ENCODE results near the gene COA8. TPM values are rescaled to one million over a fixed set of nuclear protein-coding genes. Genes with fewer than 3 reads are reported as not detected.
A peak's percentile ranks its signal among the peaks of the same experiment; 100 is the strongest.

Gene COA8
- total and polyA plus RNA-seq, 2 of the 13 experiments (the other 11 are each of a cell fraction or from before 2014, with no cell fraction given), result 10.9 to 25.1 TPM

DNA sequence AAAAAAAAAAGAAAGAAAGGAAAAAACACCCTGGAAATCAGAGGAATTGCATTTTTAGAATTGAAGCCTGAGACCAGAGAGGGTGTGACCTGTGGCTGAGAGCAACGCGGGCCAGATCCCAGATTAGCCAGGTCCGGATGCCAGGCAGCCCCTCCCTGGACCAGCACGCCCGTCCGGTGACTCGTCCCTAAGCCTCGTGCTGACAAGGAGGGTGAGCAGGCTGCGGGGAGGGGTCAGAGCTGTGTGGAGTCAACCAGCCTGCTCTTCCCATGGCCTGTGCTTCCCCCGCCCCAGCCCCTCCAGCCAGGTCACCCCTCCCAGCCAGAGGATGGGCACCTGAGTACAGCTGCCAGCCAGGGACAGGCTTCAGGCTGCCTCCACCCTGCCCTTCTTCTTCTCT, 62.1 kb downstream of the COA8 start (continued):
- no peak for TF ChIP-seq ZNF282 (IDR thresholded peaks at IDR 0.05; ENCODE audit: partially characterized antibody)
- peak; percentile 23; the same call in 1 of the 2 replicates for TF ChIP-seq GABPB1 (CRISPR knock-in tag; IDR thresholded peaks at IDR 0.05)
- no peak for TF ChIP-seq AFF4 (CRISPR knock-in tag; IDR thresholded peaks at IDR 0.05)
- no peak for TF ChIP-seq HNRNPH1 (optimal IDR thresholded peaks at IDR 0.05; ENCODE audit: low read depth, low read length)
- 0 out of 2 replicates have a peak, but pooled peaks have one; percentile 3 for TF ChIP-seq ZNF460 (CRISPR knock-in tag; IDR thresholded peaks at IDR 0.05; ENCODE audit: borderline replicate concordance)
- TF ChIP-seq YY1 (IDR thresholded peaks at IDR 0.05; ENCODE audit: insufficient read depth, insufficient replicate concordance, low read depth, low read length), result no peak
- TF ChIP-seq HNF4A (CRISPR knock-in tag; IDR thresholded peaks at IDR 0.05), result no peak
- TF ChIP-seq FOXC1 (CRISPR knock-in tag; IDR thresholded peaks at IDR 0.05; ENCODE audit: borderline replicate concordance), result no peak
- TF ChIP-seq SNAPC5 (CRISPR knock-in tag; IDR thresholded peaks at IDR 0.05; ENCODE audit: borderline replicate concordance), result no peak
- TF ChIP-seq, protein P1, sequence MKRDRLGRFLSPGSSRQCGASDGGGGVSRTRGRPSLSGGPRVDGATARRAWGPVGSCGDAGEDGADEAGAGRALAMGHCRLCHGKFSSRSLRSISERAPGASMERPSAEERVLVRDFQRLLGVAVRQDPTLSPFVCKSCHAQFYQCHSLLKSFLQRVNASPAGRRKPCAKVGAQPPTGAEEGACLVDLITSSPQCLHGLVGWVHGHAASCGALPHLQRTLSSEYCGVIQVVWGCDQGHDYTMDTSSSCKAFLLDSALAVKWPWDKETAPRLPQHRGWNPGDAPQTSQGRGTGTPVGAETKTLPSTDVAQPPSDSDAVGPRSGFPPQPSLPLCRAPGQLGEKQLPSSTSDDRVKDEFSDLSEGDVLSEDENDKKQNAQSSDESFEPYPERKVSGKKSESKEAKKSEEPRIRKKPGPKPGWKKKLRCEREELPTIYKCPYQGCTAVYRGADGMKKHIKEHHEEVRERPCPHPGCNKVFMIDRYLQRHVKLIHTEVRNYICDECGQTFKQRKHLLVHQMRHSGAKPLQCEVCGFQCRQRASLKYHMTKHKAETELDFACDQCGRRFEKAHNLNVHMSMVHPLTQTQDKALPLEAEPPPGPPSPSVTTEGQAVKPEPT (CRISPR knock-in tag; IDR thresholded peaks at IDR 0.05; ENCODE audit: low read depth), result no peak
- TF ChIP-seq KIAA2018 (CRISPR knock-in tag; IDR thresholded peaks at IDR 0.05; ENCODE audit: borderline replicate concordance), result no peak
- TF ChIP-seq, protein P2, sequence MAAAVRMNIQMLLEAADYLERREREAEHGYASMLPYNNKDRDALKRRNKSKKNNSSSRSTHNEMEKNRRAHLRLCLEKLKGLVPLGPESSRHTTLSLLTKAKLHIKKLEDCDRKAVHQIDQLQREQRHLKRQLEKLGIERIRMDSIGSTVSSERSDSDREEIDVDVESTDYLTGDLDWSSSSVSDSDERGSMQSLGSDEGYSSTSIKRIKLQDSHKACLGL (CRISPR knock-in tag; IDR thresholded peaks at IDR 0.05), result no peak
- peak; percentile 65; the same call in 1 of the 2 replicates for TF ChIP-seq SAP130 (CRISPR knock-in tag; IDR thresholded peaks at IDR 0.05; ENCODE audit: low read depth)

Data from HepG2 (cell line).